ENCODE measurements around the gene LRRC63. TPM values are rescaled to one million over a fixed set of nuclear protein-coding genes. Genes with fewer than 3 reads are reported as not detected.

LRRC63 gene
- total RNA-seq, 1 donor from 2014 or later: 0.37 TPM

- Mint-ChIP-seq H3K36me3 (ENCODE audit: low read depth) (no peaks in the 10 kb centered on the region), H3K4me1 (peaks cover under 1% of the 10 kb centered on the region), H3K4me3 (no peak overlapping the region), H3K27ac (ENCODE audit: unreplicated experiment) (no peak overlapping the region), H3K27me3 (ENCODE audit: low read depth) (no peaks in the 10 kb centered on the region), H3K9me3 (no peaks in the 10 kb centered on the region)
- TF ChIP-seq, protein P1, sequence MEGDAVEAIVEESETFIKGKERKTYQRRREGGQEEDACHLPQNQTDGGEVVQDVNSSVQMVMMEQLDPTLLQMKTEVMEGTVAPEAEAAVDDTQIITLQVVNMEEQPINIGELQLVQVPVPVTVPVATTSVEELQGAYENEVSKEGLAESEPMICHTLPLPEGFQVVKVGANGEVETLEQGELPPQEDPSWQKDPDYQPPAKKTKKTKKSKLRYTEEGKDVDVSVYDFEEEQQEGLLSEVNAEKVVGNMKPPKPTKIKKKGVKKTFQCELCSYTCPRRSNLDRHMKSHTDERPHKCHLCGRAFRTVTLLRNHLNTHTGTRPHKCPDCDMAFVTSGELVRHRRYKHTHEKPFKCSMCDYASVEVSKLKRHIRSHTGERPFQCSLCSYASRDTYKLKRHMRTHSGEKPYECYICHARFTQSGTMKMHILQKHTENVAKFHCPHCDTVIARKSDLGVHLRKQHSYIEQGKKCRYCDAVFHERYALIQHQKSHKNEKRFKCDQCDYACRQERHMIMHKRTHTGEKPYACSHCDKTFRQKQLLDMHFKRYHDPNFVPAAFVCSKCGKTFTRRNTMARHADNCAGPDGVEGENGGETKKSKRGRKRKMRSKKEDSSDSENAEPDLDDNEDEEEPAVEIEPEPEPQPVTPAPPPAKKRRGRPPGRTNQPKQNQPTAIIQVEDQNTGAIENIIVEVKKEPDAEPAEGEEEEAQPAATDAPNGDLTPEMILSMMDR (conservative IDR thresholded peaks at IDR 0.05): no peak
- no peak for DNase-seq (ENCODE audit: low read depth, low spot score)
These were observed 78.7 kb downstream of the LRRC63 start for GRCh38 chr13:46290434-46290833.

- DNase-seq (ENCODE audit: low read depth, low spot score): no peak
- no peaks in the 10 kb centered on the region for H3K27me3 Mint-ChIP-seq (ENCODE audit: low read depth)
- no peak overlapping the region for H3K4me3 Mint-ChIP-seq
- peaks cover 14% of the 10 kb centered on the region for H3K4me1 Mint-ChIP-seq
- no peaks in the 10 kb centered on the region for H3K36me3 Mint-ChIP-seq (ENCODE audit: low read depth)
- H3K27ac Mint-ChIP-seq (ENCODE audit: unreplicated experiment): no peak overlapping the region
- TF ChIP-seq, protein P1 (conservative IDR thresholded peaks at IDR 0.05): no peak
- H3K9me3 Mint-ChIP-seq: no peaks in the 10 kb centered on the region
These were observed 81.7 kb downstream of the LRRC63 start for GRCh38 chr13:46293436-46293835.

DNA sequence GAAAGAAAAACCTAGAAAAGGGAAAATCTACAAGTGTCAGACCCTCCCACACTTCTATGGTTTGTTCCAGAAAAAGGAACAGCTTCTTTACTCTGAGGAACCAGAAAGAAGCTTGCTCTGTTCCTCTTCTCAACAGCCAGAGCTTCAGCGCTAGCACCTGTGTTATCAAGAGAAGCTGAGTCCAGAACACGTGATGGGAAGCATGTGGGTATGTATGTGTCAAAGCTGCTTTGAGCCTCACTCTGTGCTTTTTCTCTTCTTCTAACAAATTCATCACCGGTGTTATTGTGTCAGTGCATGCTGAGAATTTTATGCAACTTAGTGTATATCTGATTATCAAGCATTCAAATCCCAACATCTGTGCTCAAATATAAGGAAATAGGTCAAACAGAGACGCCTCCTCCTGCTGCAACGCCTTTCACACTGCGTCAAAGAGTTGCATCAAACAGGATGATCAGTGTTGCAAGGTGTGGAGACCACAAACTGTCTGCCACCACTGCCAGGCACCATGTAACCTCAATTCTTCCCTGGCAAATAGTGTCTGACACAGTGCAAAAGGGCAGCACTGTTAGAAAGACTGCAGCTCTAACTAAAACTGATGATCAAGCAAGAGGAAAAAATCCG is 83.9 kb downstream of the LRRC63 start:
- no peak for DNase-seq (ENCODE audit: low read depth, low spot score)
- Mint-ChIP-seq H3K9me3 (peaks cover 8% of the 10 kb centered on the region), H3K27ac (ENCODE audit: unreplicated experiment) (no peak overlapping the region), H3K4me1 (peaks cover 14% of the 10 kb centered on the region), H3K27me3 (ENCODE audit: low read depth) (no peaks in the 10 kb centered on the region), H3K36me3 (ENCODE audit: low read depth) (no peaks in the 10 kb centered on the region), H3K4me3 (no peak overlapping the region)
- TF ChIP-seq, protein P1 (conservative IDR thresholded peaks at IDR 0.05): no peak

DNA sequence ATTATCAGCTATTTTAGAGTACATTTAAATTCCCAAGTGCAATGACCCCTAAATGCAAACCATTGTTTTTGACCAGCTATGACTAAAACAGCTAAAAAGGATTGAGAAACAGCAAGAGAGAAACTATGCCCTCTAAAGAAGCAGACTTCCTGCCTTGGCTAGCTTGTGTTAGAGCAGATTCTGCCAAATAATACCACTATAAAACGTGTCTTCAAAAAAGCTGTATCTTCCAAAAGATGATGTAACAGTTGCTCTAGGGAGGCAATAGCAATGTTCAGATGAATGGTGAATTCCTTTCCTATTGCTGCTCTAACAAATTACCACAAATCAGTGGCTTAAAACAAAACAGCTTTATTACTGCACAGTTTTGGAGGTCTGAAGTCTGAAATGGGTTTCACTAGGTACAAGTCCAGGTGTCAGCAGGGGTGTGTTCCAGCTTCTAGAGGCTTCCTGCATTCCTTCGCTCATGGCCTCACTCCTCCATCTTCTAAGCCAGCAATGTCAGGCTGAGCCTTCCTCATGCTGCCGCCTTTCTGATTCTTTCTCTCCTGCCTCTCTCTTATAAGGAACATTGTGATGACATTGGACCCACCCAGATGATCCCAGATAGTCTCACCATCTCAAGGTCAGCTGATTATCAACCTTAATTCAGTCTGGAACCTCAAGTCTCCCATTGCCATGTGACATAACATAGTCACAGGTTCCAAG is 84.5 kb downstream of the LRRC63 start:
- TF ChIP-seq, protein P1 (conservative IDR thresholded peaks at IDR 0.05): no peak
- DNase-seq (ENCODE audit: low read depth, low spot score): no peak
- Mint-ChIP-seq H3K9me3 (peaks cover 8% of the 10 kb centered on the region), H3K36me3 (ENCODE audit: low read depth) (no peaks in the 10 kb centered on the region), H3K27me3 (ENCODE audit: low read depth) (no peaks in the 10 kb centered on the region), H3K4me3 (no peak overlapping the region), H3K4me1 (peaks cover 14% of the 10 kb centered on the region), H3K27ac (ENCODE audit: unreplicated experiment) (no peak overlapping the region)

GRCh38 chr13:46296921-46297320 is 85.2 kb downstream of the LRRC63 start:
- H3K4me3 Mint-ChIP-seq: no peak overlapping the region
- peaks cover 14% of the 10 kb centered on the region for H3K4me1 Mint-ChIP-seq
- peaks cover 11% of the 10 kb centered on the region for H3K9me3 Mint-ChIP-seq
- H3K36me3 Mint-ChIP-seq (ENCODE audit: low read depth): no peaks in the 10 kb centered on the region
- H3K27me3 Mint-ChIP-seq (ENCODE audit: low read depth): no peaks in the 10 kb centered on the region
- no peak for DNase-seq (ENCODE audit: low read depth, low spot score)
- H3K27ac Mint-ChIP-seq (ENCODE audit: unreplicated experiment): no peak overlapping the region
- TF ChIP-seq, protein P1 (conservative IDR thresholded peaks at IDR 0.05): no peak

Data from neural crest cell (in vitro differentiated cells).